Spleen (tissue), 11 donors: ENCODE measurements around the gene SASH3. TPM values are rescaled to one million over a fixed set of nuclear protein-coding genes. Genes with fewer than 3 reads are reported as not detected.
A peak's percentile ranks its signal among the peaks of the same experiment; 100 is the strongest.
"Not testable (repeated sequence)": the region's sequence is repeated elsewhere in the genome, so short reads cannot be mapped to it uniquely, and the experiment has no call there.

Experiments
- DNase-seq: peaks from one replicate; pipeline ENCODE4 v3.0.0-alpha.2; 2020
- H3K27ac ChIP-seq, 8 donors: fragments of 200-600 bp; sonication (generic) in 7 of 8; 1 replicate in 4 of 8; 2 replicates in 4 of 8; pipeline versions ENCODE4 v1.5.0 to v1.8.0; 2016 to 2021; ENCODE audit warnings: inconsistent platforms in 4 of 8, mild to moderate bottlenecking in 4 of 8, moderate library complexity in 1 of 8
- H3K27me3 ChIP-seq, 7 donors: fragments of 200-600 bp; sonication (generic) in 6 of 7; replicated peaks in 1 of 7; 1 replicate in 4 of 7; 2 replicates in 3 of 7; pipeline versions ENCODE4 v1.5.0 to v1.8.0; 2016 to 2021; ENCODE audit warnings: inconsistent platforms in 3 of 7, mild to moderate bottlenecking in 1 of 7
- H3K36me3 ChIP-seq, 6 donors: fragments of 200-600 bp; sonication (generic) in 5 of 6; 1 replicate in 4 of 6; 2 replicates in 2 of 6; pipeline versions ENCODE4 v1.5.0 to v1.8.0; 2016 to 2021; ENCODE audit warnings: inconsistent platforms in 2 of 6
- H3K4me1 ChIP-seq, 6 donors: fragments of 200-600 bp; sonication (generic) in 5 of 6; 1 replicate in 3 of 6; 2 replicates in 3 of 6; pipeline versions ENCODE4 v1.5.0 to v1.8.0; 2016 to 2021; ENCODE audit warnings: inconsistent platforms in 3 of 6
- H3K4me3 ChIP-seq, 8 donors: fragments of 200-600 bp; sonication (generic) in 7 of 8; 1 replicate in 4 of 8; 2 replicates in 4 of 8; pipeline versions ENCODE4 v1.5.0 to v1.8.0; 2016 to 2021; ENCODE audit warnings: inconsistent platforms in 4 of 8, mild to moderate bottlenecking in 4 of 8, moderate library complexity in 2 of 8
- H3K9me3 ChIP-seq, 8 donors: fragments of 200-600 bp; sonication (generic) in 7 of 8; 1 replicate in 4 of 8; 2 replicates in 4 of 8; pipeline versions ENCODE4 v1.5.0 to v1.8.0; 2016 to 2021; ENCODE audit warnings: inconsistent platforms in 4 of 8
- CTCF ChIP-seq, 11 experiments: fragments of 200-600 bp in 7 of 11; fragments of 450-650 bp in 4 of 11; sonication (generic) in 4 of 11; IDR thresholded peaks in 8 of 11; conservative IDR thresholded peaks in 3 of 11; 1 replicate in 7 of 11; 2 replicates in 4 of 11; pipeline versions ENCODE4 v1.4.0 to v1.8.0; 2016 to 2021; ENCODE audit warnings: antibody characterized with exemption in 11 of 11, inconsistent platforms in 4 of 11, mild to moderate bottlenecking in 1 of 11
- POLR2A ChIP-seq, 3 donors: fragments of 450-650 bp; IDR thresholded peaks; one replicate each; pipeline ENCODE4 v1.5.1; 2017; ENCODE audit warnings: antibody characterized with exemption in 3 of 3, mild to moderate bottlenecking in 1 of 3
- POLR2AphosphoS5 ChIP-seq, 3 donors: sonication (generic); formaldehyde crosslinking; IDR thresholded peaks; one replicate each; pipeline ENCODE4 v1.5.1; 2017; ENCODE audit warnings: antibody characterized with exemption in 3 of 3
- WGBS, 5 donors: extraction: QIAGEN DNeasy Blood & Tissue Kit in 3 of 5; methylation state at CpG; one replicate each; pipeline versions ENCODE4 v1.1.5 to v1.1.7; 2013 to 2018; 5-methylcytosine and 5-hydroxymethylcytosine counted together
- intact Hi-C: fragments of 100-400 bp; cut with DNase I; formaldehyde crosslinking; loops from one replicate; pipeline ENCODE4 v1.15.0; 2023; ENCODE audit warnings: low total_unique reads
- polyA plus RNA-seq, 3 donors: library from polyadenylated mRNA; stranded (reverse); fragments of 200-250 nt; gene quantifications; one replicate each; pipeline ENCODE4 v1.2.1, GENCODE V29; 2013
- total RNA-seq, 7 donors: library from RNA; depleted of rRNA in 3 of 7; stranded (reverse); fragments of >200 nt in 3 of 7; fragmentation: NEBNext Ultra II Directional in 4 of 7; extraction: Animal tissue kit (Norgen Biotek cat#: 25700) in 4 of 7; gene quantifications; one replicate each; pipeline versions ENCODE4 v1.1.0 to v1.2.1, GENCODE V29; 2016 to 2021
- donor health status: healthy with polysubstance abuse.
- donor health status: DM: no; HTN: no; CAD: no; lungs with moderate emphysema.
- donor health status: DM: no; HTN: no; CAD: no.
- donor health status: Bipolar disorder and iron deficiency.
- donor health status: healthy.
- donor health status: DM: no; HTN: no; CAD: no.
- donor health status: DM: yes; HTN: yes; CAD: no.

The SASH3 gene
- total and polyA plus RNA-seq, 10 donors = 111 to 204 (median 140) TPM

GRCh38 chrX:129739578-129739977, 40.2 kb upstream of the SASH3 start:
- TF ChIP-seq CTCF (IDR thresholded peaks at IDR 0.05 in 8 of 11, conservative IDR thresholded peaks at IDR 0.05 in 3 of 11) = no peak
- no peak for TF ChIP-seq POLR2AphosphoS5 (IDR thresholded peaks at IDR 0.05)
- no peak for TF ChIP-seq POLR2A (IDR thresholded peaks at IDR 0.05)
- Histone ChIP-seq H3K36me3 (no peaks in the 10 kb centered on the region), H3K9me3 (no peaks in the 10 kb centered on the region), H3K4me3 (no peak overlapping the region), H3K27me3 (no peaks in the 10 kb centered on the region), H3K4me1 (peaks cover 0 to 47% (median 0%) of the 10 kb centered on the region in 6 donors), H3K27ac (no peak overlapping the region)
- DNase-seq = no peak
- intact Hi-C loops = no loop called here
- 67 to 77% (median 73%) methylated on average over 2 to 4 of the region's 4 CpGs for WGBS, 5 donors

- Histone ChIP-seq H3K4me3 (no peak overlapping the region), H3K36me3 (no peaks in the 10 kb centered on the region), H3K27me3 (no peaks in the 10 kb centered on the region), H3K9me3 (no peaks in the 10 kb centered on the region), H3K4me1 (peaks cover 0 to 44% (median 0%) of the 10 kb centered on the region in 6 donors), H3K27ac (peak overlapping the region in 4 of 8 donors; percentile 24 to 45 (median 31))
- WGBS, 5 donors = 27 to 45% (median 33%) methylated on average over 13 to 21 of the region's 21 CpGs
- no peak for DNase-seq
- TF ChIP-seq POLR2AphosphoS5 (IDR thresholded peaks at IDR 0.05) (no peak), CTCF (IDR thresholded peaks at IDR 0.05 in 8 of 11, conservative IDR thresholded peaks at IDR 0.05 in 3 of 11) (no peak), POLR2A (IDR thresholded peaks at IDR 0.05) (no peak)
- intact Hi-C loops = no loop called here
These were observed 37.6 kb upstream of the SASH3 start for GRCh38 chrX:129741880-129742758.

- DNase-seq, H3K4me3 ChIP-seq, H3K36me3 ChIP-seq, intact Hi-C loops, H3K27me3 ChIP-seq, H3K9me3 ChIP-seq: not testable (repeated sequence)
- 58 to 68% (median 60%) methylated on average over 6 of the region's 6 CpGs for WGBS, 5 donors
- peaks cover 0 to 37% (median 0%) of the 10 kb centered on the region in 6 donors for H3K4me1 ChIP-seq
- peak overlapping the region in 4 of 8 donors; percentile 24 to 45 (median 31) for H3K27ac ChIP-seq
These were observed 37.0 kb upstream of the SASH3 start for GRCh38 chrX:129742759-129743152.

- DNase-seq = no peak
- H3K9me3 ChIP-seq = no peaks in the 10 kb centered on the region
- 58 to 70% (median 66%) methylated on average over 4 of the region's 4 CpGs for WGBS, 5 donors
- no peaks in the 10 kb centered on the region for H3K36me3 ChIP-seq
- H3K27me3 ChIP-seq = no peaks in the 10 kb centered on the region
- no peak overlapping the region for H3K27ac ChIP-seq
- intact Hi-C loops = no loop called here
- no peak for TF ChIP-seq POLR2A (IDR thresholded peaks at IDR 0.05)
- TF ChIP-seq CTCF (IDR thresholded peaks at IDR 0.05 in 8 of 11, conservative IDR thresholded peaks at IDR 0.05 in 3 of 11) = no peak
- no peak for TF ChIP-seq POLR2AphosphoS5 (IDR thresholded peaks at IDR 0.05)
- H3K4me1 ChIP-seq = peaks cover 0 to 27% (median 0%) of the 10 kb centered on the region in 6 donors
- no peak overlapping the region for H3K4me3 ChIP-seq
These were observed 35.9 kb upstream of the SASH3 start for GRCh38 chrX:129743821-129744220.
